HG03439 (cell line): ENCODE results near the gene HIPK2.
A peak's percentile ranks its signal among the peaks of the same experiment; 100 is the strongest.

Experiments used
- ATAC-seq: cut with Tn5 transposase; IDR thresholded peaks from one replicate; pipeline ENCODE4 v1.9.1; 2021; ENCODE audit warnings: mild to moderate bottlenecking, moderate library complexity; ENCODE audit not compliant: unreplicated experiment

HIPK2 gene

DNA sequence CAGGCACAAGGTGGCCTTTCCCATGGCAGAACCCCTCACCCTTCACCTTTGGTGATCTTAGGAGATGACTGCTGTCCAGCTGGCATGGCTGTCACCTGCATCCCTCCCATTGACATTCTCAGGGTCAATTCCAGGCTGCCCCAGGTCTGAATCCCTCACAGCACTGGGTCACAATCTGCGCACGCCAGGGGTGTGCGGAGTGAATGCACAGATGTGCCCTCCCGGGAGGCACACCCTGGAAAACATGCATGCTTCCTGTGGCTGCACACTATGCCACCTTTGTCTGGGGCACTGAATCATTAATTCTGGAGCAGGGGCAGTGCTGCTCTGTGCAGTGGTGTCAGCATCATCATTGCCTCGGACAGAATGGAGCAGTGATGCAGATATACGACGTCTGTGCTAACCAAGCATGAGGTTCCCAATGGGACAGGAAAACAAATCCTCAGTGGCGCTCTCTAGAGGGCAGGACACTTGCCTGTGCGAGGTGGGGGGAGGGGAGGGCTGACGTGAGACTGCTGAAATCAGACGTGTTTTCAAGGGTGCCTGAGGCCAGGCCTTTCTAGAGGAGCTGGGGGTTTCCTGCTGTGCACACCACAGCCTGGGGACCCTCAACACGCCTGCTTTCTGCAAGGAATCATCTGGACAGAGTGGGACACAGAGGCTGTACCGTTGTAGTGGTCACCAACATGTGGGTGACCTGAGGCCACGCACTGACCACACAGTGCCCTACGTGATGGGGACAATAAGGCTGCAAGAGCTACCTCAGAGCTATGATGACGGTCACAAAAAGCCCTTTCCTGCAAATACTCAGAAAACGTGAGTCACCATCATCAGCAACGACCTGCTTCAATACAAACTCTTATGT lies 77.9 kb downstream of the HIPK2 start:
- ATAC-seq: no peak

DNA sequence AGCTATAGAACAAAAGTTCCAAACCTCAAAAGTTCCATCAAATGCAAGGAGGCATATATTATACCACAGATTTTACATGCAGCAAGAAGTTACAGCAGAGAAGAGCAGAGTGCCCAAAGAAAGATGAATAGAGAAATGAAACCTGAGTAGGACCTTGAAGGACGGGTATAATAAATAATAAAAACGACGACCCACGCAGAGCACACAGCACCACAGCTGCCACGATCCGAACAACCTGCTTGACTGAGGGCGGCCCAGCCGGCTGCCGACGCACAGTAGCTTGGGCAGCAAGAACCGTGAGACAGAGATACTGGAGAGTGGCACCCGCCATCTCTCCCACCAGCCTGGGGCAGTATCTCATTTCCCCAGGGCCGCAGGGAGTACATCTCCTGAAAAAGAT lies 79.0 kb downstream of the HIPK2 start:
- no peak for ATAC-seq

DNA sequence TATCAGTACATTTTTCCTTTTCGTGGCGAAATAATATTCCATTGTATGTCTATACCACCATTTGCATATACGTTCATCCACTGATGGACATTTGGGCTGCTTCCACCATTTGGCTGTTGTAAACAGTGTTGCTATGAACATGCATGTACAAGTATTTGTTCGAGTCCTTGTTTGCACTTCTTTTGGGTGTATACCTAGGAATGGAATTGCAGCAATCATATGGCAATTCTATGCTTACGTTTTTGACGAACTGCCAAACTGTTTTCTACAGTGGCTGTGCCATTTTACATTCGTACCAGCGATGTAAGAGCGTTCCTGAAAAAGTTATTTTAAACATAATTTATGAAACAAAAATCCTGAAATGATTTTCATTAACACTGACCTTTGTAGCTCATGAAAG lies 79.5 kb downstream of the HIPK2 start:
- ATAC-seq: no peak

DNA sequence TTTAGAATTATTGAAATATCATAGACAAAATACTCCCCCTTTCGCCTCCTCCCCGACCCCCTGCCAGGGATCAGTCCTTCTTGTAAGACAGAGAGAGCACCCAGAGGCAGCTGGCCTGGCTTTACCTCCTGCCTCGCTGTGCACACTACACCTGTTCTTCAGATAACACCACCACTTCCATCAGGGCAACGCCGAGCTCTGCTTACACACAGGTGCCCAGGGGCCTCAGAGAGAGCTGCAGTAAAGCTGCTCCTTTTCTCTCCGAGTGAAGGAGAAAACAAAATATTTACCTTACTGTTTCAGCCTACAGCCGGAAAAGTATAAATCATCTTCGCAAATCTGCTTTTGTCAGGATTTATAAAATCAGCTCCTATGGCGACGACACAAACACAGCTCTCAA lies 80.7 kb downstream of the HIPK2 start:
- no peak for ATAC-seq

DNA sequence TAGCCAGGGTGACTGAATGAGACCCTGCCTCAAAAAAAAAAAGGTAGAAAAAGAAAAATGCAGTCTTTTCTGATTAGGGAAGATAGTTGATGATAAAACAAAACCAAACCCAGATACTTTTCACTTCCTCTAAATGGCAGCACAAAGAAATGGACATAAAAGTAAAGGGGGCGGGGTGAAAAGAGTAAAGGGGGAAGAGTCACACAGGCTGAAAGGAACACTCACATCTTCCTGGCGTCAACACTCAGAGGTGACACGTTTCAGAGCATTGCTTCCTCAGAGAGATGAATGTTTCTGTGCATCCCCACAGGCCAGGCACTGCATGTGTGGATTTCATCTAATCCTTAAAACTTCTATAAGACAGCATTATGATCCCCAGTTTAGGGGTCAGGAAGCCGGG lies 81.2 kb downstream of the HIPK2 start:
- no peak for ATAC-seq

DNA sequence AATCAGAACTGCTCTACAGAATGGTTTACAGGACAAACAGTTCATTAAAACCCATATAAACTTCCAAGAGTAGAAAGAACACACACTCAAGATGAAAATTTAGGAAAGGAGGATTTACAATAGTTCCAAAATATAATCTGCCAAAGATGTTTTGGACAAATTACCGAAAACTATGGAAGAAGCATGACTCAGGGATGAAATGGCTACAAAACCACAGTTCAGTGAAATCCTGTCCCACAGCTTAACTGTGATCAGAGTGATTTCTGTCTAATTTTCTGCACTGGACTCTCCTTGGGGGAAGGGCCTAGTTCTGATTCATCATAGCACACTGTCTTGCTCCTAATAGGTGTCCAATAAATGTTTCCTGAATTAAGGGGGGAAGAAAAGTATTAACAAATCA lies 82.2 kb downstream of the HIPK2 start:
- no peak for ATAC-seq

DNA sequence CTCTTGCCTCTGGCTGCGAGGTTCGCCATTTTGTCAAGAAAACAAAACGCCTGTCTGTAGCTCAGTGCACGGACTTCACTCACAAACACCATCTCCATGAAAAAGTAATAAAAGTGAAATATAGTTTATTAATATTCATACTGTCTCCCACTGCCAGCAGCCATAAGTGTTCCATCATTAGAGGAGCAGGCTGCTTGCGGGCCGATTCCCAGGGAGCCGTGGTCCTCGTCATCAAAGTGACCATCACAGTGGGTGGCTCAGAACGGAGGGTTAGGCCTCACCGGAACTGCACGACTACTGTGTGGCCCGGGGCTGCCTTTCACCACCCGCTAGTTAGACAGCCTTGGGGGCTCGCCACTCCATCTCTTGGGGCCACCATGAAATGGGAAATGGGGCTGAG lies 82.7 kb downstream of the HIPK2 start:
- no peak for ATAC-seq

DNA sequence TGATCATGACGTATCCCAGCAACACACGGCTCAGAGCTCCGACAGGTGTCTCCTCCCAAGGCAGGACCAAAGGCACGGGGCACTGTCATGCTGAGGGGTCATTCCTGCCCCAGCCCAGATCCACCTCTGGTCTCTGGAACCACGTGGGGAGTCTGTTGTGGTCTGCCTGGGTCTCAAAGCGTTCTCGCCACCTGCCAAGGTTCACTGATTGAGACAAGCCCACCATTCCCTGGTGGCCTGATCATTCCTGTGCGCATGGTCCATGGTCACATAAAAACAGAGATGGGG lies 83.5 kb downstream of the HIPK2 start:
- no peak for ATAC-seq

DNA sequence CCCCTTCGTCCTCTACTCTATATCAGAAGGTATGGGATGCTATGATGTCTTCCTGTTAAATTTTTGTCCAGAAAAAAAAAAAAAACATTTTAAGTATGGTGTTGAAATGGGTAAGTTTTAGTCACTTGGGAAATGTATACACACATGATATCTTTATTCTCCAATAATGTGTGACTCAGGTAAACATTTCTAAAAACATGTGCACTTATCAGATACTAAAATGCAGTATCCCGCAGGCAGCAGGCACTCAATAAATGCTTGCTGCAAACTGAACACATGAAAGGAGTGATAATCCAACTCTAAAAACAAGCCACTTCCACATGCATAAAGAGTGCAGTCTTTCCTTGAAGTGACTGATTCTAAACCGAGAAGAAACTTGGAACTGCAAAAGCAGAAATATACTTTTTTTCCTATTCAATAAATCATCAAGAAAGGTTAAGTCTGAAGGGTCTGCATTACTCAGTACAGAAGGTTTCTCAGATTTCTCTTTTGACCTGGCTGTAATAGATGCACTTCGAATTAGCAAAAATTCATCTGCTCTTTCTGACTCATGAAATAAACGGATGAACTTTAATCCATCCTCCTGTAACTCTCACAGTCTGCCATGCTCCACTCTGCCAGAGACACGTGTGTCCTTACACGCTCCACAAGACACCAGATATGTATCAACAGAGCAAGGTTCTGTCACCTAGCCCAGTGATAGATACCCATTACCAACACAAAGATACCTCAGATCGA lies 84.0 kb downstream of the HIPK2 start:
- no peak for ATAC-seq

DNA sequence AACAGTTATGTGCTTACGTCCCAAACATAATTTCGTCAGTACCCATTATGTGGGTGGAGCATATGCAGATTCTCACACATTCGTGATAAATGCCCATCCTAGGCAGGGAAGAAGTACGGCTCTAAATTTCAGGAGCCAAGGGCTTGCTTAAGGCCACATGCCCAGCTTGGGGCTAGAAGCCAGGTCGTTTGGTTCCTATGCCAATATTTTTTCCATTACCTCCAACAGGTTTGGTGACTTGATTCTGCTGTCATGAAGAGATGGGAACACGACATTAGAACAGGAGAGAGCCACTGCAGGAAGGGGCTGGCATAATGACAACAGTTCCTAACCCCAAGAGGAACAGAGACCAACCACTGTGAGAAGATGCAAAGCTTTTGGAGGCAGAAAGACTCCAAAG lies 85.1 kb downstream of the HIPK2 start:
- ATAC-seq: no peak

DNA sequence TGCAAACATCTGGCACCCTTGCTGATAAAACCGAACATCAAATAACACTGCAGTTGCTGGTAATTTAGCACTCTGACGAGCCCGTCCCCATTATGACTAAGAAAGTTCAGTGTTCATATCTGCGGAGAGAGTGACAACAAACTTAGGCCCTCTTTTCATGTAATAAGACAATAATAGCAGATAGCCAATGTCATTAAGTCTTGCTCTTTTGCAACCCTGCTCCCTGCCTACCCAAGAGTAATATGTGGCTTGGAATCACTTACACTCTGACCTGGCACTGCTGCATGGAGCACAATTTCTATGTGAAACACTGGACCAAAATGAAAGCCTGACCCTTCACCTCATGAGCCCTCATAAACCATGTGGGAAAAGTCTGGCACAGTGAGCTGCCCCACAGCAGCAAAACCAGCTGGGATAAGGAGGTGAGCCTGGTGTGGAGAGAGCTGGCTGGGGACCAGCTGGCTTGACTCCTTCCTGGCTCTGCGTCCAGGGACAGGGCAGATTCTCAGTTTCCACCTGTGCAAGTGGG lies 86.5 kb downstream of the HIPK2 start:
- ATAC-seq: no peak

DNA sequence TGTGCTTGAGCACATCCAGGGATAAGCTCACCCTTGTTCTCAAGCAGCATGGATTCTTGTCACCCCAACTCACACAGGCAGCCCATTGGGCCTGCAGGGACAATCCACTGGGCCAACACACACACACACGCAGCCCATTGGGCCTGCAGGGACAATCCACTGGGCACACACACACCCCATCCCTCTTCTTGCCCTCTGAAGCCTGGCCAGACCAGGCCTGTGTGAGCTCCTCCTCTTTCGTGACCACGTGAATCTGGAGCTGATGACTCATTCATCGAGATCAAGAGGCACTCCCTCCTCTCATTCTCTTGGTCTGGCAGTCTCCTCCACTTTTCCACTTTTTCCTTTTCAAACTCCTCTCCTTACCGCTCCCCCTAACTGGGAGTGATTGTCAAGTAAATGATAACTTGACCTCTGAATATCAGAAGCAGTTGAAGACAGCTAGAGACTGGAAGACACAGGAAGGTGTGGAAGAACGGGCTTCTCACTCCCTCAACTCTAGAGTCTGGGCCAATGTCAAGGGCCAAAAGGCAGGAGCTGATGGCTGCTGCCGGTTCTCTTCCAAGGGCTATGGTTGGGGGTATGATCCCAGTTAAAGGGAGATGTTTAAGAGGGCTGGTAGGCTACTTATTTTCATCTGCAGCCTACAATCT lies 89.7 kb downstream of the HIPK2 start:
- no peak for ATAC-seq

DNA sequence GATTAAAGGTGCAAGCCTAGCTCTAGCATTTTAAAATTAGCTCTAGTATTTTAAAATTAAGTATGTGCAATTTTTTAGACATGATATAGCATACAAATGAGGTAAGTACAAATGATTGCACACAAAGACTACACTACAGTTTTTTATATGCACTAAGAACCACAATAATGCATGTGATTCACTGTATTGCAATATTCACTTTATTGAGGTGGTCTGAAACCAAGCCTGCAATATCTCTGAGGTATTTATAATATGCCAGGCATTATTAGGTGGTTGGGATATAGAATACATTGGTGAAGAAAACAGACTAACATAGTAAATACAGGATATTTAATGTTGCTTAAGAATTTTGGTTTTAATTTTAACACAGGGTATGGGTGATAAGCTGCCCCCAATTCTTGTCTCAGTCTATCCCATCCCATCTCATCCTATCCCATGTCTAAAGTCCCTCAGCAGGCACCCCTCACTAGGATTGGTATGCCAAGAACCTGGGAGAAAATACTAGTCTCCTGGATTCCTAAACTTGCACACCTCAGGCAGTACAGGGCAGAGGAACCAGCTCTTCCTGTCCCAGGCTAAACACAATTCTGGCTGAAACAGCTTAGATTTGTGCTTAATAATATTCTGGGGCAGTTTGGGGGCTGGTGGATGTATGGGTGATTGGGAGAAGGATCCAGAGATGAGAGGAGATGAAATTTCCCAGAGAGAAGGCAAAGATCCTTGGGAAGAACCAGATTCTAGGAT lies 90.4 kb downstream of the HIPK2 start:
- ATAC-seq: no peak

DNA sequence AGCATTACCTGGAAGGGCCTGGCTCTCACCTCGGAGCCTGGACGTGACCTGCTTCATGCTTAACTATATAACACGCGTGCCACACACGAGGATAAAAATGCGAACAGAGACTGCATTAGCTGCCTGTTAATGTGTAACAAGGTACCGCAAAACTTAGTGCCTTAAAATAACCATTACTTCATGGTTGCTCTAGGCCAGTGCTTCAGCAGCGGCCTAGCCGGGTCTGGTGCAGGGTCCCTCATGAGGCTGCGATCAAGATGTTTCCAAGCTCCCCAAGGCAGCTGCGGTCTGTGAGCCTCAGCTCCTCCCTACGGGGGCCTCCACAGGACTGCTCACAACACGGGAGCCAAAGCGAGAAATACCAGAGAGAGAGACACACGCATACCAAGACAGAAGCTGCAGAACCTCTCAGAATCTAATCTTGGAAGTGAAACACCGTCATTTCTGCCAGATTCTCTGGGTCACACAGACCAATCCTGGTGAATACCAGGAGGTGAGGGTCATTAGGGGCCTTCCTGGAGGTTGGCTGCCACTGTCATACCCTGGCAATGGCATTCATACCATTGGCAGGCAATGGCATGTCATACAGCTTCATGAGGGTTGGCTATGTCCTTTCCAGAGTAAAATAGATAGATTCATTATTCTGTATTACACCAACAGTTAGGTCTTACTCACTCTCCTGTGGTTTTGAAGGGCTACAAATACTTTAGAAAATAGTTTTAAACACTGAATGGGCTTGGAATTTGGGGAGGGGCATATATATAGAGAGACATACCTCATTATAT lies 94.5 kb downstream of the HIPK2 start:
- peak; percentile 60 for ATAC-seq

DNA sequence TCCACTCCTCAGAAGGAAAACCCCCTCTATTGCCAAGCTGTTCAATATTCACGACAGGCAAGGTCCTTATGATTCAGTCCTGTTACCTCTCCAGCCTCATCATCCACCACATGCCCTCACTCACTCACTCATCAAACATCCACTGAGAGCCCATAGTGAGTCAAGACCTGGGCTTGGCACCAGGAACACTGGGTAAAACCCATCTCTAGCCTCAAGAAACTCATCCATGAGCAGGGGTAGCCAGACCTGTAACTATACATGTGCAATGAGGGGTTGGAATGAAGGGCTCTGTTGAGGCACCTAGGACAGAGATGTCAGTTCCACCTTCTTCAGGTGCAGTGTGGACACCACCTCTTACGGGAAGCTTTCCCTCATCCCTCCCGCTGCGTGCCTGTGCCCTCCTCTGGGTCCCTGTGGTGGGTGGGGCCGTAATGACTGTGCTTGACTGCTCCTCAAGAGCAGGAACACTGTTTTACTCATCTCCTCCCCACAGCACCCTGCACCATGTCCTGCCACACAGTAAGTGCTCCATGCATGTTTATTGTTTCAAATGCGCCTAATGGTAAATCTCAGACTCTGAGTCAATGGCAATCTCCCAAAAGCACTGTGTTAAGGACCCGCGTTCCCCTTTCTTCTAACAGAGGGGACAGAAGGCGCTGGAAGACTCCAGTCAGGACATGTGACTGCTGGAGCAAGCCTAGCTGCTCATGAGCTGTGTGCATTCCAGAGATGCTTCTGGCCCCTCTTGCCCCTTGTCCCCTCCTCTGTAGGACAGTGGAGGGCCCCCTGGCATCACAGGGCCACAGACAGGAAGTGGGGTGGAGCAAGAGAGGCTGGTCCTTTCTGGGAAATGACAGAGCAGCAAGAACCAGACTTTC lies 95.4 kb downstream of the HIPK2 start:
- peak; percentile 39 for ATAC-seq

DNA sequence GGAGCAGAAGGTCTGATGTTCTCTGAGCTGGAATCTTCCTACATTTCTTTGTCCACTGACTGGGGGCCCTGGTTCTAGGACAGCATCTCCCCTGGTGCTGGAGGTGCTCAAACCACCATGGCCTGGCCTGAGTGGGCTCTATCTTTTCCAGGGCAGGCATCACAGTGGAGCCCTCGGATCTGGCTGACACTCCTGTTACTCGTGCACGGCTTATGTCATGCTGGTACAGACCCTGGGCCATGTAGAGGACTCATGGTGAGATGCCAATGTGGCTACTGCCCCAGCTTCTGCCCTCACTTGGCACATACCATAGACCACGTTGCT lies 96.0 kb downstream of the HIPK2 start:
- ATAC-seq: no peak

DNA sequence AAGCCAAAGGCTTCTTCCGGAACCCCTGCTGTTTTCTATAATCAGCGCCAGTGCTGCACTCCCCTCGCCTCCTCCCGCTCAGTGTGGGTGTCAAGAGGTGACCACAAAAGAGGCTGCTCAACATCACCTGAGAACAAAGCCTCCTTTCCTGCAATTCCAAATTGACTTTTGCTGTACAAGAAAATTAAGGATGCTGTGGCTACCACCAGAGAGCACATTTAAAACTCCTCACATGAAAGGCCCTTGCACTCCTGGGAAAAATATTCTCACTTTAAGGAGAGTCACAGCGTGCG lies 96.4 kb downstream of the HIPK2 start:
- no peak for ATAC-seq

DNA sequence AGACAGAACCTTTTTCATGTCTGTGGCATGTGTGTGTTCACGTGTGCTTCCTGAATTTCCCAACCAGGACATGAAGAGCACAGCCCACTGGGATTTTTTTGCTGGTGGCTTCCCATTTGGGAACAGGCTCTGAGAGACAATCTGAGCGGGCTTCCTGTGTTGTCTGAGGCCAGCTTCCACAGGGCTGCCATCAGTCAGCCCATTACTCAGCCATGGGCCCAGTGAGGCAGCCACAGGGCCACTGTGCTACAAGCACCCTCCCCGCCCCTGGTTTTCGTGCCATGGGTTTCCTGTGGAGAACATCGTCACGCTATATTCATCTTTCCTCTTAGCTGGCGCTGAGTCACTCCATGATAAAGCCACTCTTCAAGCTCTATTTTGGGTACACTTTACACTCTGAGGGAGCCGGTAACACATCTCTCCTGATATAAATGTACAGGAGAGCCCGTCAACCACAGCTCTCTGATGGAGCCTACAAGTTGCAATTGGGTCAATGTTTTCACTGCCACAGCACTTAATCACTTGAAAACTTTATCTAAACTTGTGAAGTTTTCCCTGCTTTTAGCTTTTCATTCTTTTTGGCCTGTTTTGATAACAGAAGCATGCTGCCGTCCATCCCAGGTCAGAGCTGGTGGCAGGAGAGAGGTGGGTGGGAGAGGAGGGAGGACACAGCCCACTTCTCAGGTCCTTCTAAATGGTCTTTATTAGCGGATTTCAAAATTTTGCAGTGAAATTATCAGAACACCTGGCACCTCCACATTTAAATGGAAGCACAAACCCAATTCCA lies 96.9 kb downstream of the HIPK2 start:
- peak; percentile 32 for ATAC-seq
